CD4-positive, CD25-positive, alpha-beta regulatory T cell (primary cell): ENCODE data around the gene CCDC88C. TPM values are rescaled to one million over a fixed set of nuclear protein-coding genes. Genes with fewer than 3 reads are reported as not detected.

Source experiments
- ATAC-seq, 2 donors: fragments of 150-1000 bp; cut with Tn5 transposase; one replicate each; pipeline ENCODE4 v1.10.0; 2021; ENCODE audit warnings: low read depth in 2 of 2, moderate number of reproducible peaks in 2 of 2, moderate library complexity in 1 of 2
- DNase-seq, 3 donors: peaks; one replicate each; pipeline versions ENCODE4 v3.0.0 to v3.0.0-alpha.2; 2012 to 2022; ENCODE audit warnings: mixed read lengths in 1 of 3
- H3K27ac ChIP-seq: one replicate; pipeline ENCODE4 v1.7.0; 2013; ENCODE audit warnings: mild to moderate bottlenecking, low read length; ENCODE audit not compliant: insufficient read depth, poor library complexity, severe bottlenecking
- H3K27me3 ChIP-seq: one replicate; pipeline ENCODE4 v1.7.0; 2013; ENCODE audit warnings: low read length; ENCODE audit not compliant: control insufficient read depth, insufficient read depth
- H3K36me3 ChIP-seq: one replicate; pipeline ENCODE4 v1.7.0; 2013; ENCODE audit warnings: mild to moderate bottlenecking, low read length, moderate library complexity; ENCODE audit not compliant: control insufficient read depth, insufficient read depth
- H3K4me1 ChIP-seq: 2 replicates; pipeline ENCODE4 v1.7.0; 2013; ENCODE audit warnings: mild to moderate bottlenecking, low read length; ENCODE audit not compliant: insufficient read depth, control insufficient read depth, poor library complexity, severe bottlenecking
- H3K4me3 ChIP-seq: one replicate; pipeline ENCODE4 v1.7.0; 2013; ENCODE audit warnings: low read depth, mild to moderate bottlenecking, low read length, moderate library complexity
- H3K9me3 ChIP-seq, 2 experiments: 1 replicate in 1 of 2; 2 replicates in 1 of 2; pipeline ENCODE4 v1.7.0; 2013; ENCODE audit warnings: low read length in 2 of 2, mild to moderate bottlenecking in 1 of 2, moderate library complexity in 1 of 2; ENCODE audit not compliant: control insufficient read depth in 2 of 2
- H3K27ac Mint-ChIP-seq, 3 donors: one replicate each; pipeline ENCODE4 v1.8.0; 2020 to 2022; ENCODE audit warnings: mild to moderate bottlenecking in 3 of 3, mixed read lengths in 3 of 3, moderate library complexity in 2 of 3
- H3K27me3 Mint-ChIP-seq: one replicate; pipeline ENCODE4 v1.8.0; 2022; ENCODE audit warnings: mild to moderate bottlenecking, mixed read lengths
- H3K36me3 Mint-ChIP-seq: one replicate; pipeline ENCODE4 v1.8.0; 2020; ENCODE audit warnings: mixed read lengths
- H3K4me1 Mint-ChIP-seq, 4 donors: one replicate each; pipeline ENCODE4 v1.8.0; 2020 to 2022; ENCODE audit warnings: mixed read lengths in 4 of 4, mild to moderate bottlenecking in 1 of 4
- H3K4me3 Mint-ChIP-seq, 4 donors: one replicate each; pipeline ENCODE4 v1.8.0; 2020 to 2022; ENCODE audit warnings: mild to moderate bottlenecking in 4 of 4, mixed read lengths in 4 of 4, moderate library complexity in 3 of 4
- H3K9me3 Mint-ChIP-seq, 7 donors: one replicate each; pipeline ENCODE4 v1.8.0; 2020 to 2022; ENCODE audit warnings: mixed read lengths in 7 of 7, mild to moderate bottlenecking in 3 of 7, moderate library complexity in 2 of 7
- polyA plus RNA-seq, 4 donors: library from polyadenylated mRNA; unstranded; fragments of 300-500 nt; fragmentation: Illumina TruSeq; gene quantifications; one replicate each; pipeline ENCODE4 v1.2.3, GENCODE V29; 2021
- total RNA-seq: library from RNA; stranded (reverse); gene quantifications from one replicate; pipeline ENCODE4 v1.2.3, GENCODE V29; 2022

The CCDC88C gene
- total and polyA plus RNA-seq, 5 donors from 2014 or later: 25.9 to 466 (median 31.8) TPM

DNA sequence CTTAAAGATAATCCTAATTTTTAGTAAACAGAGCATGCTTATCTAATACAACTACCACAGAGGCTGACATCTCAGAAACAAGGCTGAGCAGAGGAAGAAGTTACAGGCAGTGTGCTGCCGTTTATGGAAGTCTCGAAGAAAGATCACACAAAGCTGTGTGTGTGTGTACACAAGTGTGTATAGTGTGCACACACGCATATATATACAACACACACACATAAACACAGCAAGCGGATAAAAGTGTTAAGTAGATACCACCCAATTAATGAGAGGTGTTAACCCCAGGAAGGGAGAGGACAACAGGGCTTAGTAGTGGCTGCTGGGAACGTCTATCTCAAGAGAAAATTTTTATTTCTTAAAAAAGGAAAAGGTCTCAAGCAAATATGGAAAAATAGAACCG, 15.3 kb downstream of the CCDC88C start:
- H3K4me1 ChIP-seq: peaks cover 97% of the 10 kb centered on the region
- Mint-ChIP-seq H3K4me1 (peaks cover 29 to 96% (median 70%) of the 10 kb centered on the region in 4 donors), H3K27ac (peak overlapping the region; percentile 90 to 95 (median 92)), H3K9me3 (peaks cover 0 to 1% (median 0%) of the 10 kb centered on the region in 7 donors), H3K4me3 (peak overlapping the region; percentile 78 to 99 (median 88)), H3K27me3 (no peaks in the 10 kb centered on the region), H3K36me3 (peaks cover 30% of the 10 kb centered on the region)
- ATAC-seq (no peak), DNase-seq (no peak)
- H3K36me3 ChIP-seq: peaks cover 17% of the 10 kb centered on the region
- H3K27me3 ChIP-seq: no peaks in the 10 kb centered on the region
- H3K4me3 ChIP-seq: peak overlapping the region; percentile 69
- H3K9me3 ChIP-seq: no peaks in the 10 kb centered on the region
- H3K27ac ChIP-seq: peak overlapping the region; percentile 96

DNA sequence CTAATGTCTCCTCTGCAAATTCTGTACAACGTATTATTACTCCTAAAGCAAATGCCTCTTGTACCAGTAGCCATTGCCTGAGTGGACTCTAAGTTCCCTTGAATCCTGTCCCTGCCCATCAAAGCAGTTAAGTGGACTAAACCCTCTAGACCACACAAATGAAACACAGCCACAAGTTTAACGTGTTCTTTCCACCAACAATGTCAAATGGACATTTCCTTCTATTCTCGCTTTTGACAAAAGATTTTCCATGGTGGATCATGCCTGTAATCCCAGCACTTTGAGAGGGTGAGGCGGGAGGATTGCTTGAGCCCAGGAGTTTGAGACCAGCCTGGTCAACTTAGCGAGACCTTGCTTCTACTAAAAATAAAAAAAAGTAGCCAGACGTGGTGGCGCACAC, 15.9 kb downstream of the CCDC88C start:
- ATAC-seq: no peak
- peaks cover 29 to 96% (median 70%) of the 10 kb centered on the region in 4 donors for H3K4me1 Mint-ChIP-seq
- Histone ChIP-seq H3K27me3 (no peaks in the 10 kb centered on the region), H3K4me1 (peaks cover 97% of the 10 kb centered on the region), H3K9me3 (no peaks in the 10 kb centered on the region), H3K27ac (peak overlapping the region; percentile 96), H3K4me3 (peak overlapping the region; percentile 69), H3K36me3 (peaks cover 13% of the 10 kb centered on the region)
- peak overlapping the region; percentile 78 to 99 (median 88) for H3K4me3 Mint-ChIP-seq
- peak overlapping the region; percentile 90 to 95 (median 92) for H3K27ac Mint-ChIP-seq
- H3K9me3 Mint-ChIP-seq: peaks cover 0 to 3% (median 0%) of the 10 kb centered on the region in 7 donors
- no peak for DNase-seq
- H3K27me3 Mint-ChIP-seq: no peaks in the 10 kb centered on the region
- peaks cover 26% of the 10 kb centered on the region for H3K36me3 Mint-ChIP-seq

DNA sequence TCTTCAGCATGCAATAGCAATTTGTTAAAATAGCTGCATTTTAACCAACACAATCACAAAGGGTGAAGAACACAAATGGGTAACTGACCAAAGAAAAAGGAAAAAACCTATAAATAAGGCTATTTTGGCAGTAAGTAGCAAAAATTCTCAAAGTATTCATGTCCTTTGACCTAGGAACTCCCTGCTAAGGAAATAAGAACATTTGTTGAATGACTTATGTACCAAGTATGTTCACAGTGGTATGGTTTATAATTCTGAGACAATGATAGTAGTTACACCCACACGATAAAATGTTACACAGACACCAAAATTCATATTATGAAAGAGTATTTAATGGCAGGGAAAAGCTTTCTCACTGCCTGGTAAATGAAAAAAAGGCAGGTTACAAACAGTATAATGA, 16.9 kb downstream of the CCDC88C start:
- H3K4me1 Mint-ChIP-seq: peaks cover 28 to 96% (median 70%) of the 10 kb centered on the region in 4 donors

DNA sequence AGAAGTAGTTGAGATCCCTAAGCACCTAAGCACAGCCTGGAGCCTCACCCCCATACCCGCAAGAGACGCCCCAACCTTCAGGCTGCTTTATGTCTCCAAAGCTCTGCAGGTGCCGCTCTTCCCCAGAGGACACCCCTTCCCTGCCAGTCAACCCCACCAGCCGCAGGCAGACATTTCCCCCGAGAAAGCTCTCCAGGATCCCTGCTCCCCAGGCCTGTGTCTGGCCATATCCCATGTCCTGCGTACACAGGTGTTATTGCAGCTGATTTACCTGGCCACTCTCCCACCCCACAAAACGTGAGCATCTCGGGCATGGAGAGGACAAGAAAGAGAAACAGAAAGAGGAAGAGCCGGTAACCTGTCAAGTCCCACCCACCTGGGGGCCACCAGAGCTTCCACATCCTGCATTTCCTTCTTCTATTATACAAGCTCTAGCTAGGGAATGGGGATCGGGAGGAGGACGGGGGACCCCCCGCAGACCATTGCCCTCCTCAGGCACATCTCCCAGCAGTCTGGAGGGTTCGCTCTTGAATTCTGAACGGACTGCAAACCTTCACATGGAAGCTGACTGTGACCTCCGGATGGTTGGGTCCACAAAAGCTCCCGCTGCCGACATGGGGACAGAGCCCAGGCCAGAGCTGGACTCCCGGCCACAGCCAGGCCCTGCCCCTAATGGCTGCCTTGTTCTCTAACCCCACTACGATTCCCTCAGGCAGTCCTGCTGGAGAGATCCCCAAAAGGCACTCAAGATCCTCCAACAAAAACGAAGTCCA, 17.6 kb downstream of the CCDC88C start:
- peak; percentile 36 to 74 (median 65) for DNase-seq

More for the DNA sequence above, 16.9 kb downstream of the CCDC88C start:
- no peak for DNase-seq
- H3K9me3 ChIP-seq: no peaks in the 10 kb centered on the region
- H3K27me3 ChIP-seq: no peaks in the 10 kb centered on the region
- peak overlapping the region; percentile 88 for H3K4me3 ChIP-seq
- H3K27ac ChIP-seq: peak overlapping the region; percentile 96
- peak overlapping the region; percentile 88 to 100 (median 98) for H3K4me3 Mint-ChIP-seq
- H3K27me3 Mint-ChIP-seq: no peaks in the 10 kb centered on the region
- peak overlapping the region; percentile 92 to 98 (median 96) for H3K27ac Mint-ChIP-seq
- H3K9me3 Mint-ChIP-seq: peaks cover 0 to 3% (median 0%) of the 10 kb centered on the region in 7 donors
- peaks cover 97% of the 10 kb centered on the region for H3K4me1 ChIP-seq
- peaks cover 24% of the 10 kb centered on the region for H3K36me3 Mint-ChIP-seq
- no peak for ATAC-seq
- peaks cover 12% of the 10 kb centered on the region for H3K36me3 ChIP-seq

DNA sequence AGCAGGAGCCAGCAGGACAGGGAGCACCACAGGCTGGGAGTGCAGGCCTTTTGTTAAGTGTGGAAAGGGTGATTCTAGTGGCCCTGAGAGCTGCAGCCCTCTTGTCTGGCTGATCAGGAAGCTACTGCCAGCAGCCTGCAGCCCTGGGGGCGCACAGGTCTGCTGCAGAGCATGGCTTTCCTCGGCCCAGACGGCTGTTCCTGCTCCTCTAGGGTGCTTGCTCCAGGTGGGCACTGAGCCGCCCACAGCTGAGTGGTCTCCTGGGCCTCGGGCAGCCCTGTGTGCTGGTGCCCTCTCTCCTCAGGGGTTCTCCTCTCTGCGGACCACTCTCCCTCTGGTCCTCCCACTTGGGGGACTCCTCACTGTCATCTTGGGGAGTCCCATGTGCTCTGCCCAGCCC, 18.9 kb downstream of the CCDC88C start:
- peak overlapping the region; percentile 74 to 98 (median 96) for H3K27ac Mint-ChIP-seq
- no peak for ATAC-seq
- H3K9me3 Mint-ChIP-seq: peaks cover 0 to 3% (median 0%) of the 10 kb centered on the region in 7 donors

More for the DNA sequence above, 17.6 kb downstream of the CCDC88C start:
- Histone ChIP-seq H3K36me3 (peaks cover 11% of the 10 kb centered on the region), H3K4me3 (peak overlapping the region; percentile 88), H3K27me3 (no peaks in the 10 kb centered on the region), H3K27ac (peak overlapping the region; percentile 96), H3K4me1 (peaks cover 97% of the 10 kb centered on the region), H3K9me3 (no peaks in the 10 kb centered on the region)
- Mint-ChIP-seq H3K27ac (peak overlapping the region; percentile 92 to 98 (median 96)), H3K4me1 (peaks cover 23 to 96% (median 71%) of the 10 kb centered on the region in 4 donors), H3K9me3 (peaks cover 0 to 3% (median 0%) of the 10 kb centered on the region in 7 donors), H3K27me3 (no peaks in the 10 kb centered on the region), H3K36me3 (peaks cover 21% of the 10 kb centered on the region), H3K4me3 (peak overlapping the region; percentile 88 to 100 (median 98))
- peak; percentile 36 to 47 for ATAC-seq

DNA sequence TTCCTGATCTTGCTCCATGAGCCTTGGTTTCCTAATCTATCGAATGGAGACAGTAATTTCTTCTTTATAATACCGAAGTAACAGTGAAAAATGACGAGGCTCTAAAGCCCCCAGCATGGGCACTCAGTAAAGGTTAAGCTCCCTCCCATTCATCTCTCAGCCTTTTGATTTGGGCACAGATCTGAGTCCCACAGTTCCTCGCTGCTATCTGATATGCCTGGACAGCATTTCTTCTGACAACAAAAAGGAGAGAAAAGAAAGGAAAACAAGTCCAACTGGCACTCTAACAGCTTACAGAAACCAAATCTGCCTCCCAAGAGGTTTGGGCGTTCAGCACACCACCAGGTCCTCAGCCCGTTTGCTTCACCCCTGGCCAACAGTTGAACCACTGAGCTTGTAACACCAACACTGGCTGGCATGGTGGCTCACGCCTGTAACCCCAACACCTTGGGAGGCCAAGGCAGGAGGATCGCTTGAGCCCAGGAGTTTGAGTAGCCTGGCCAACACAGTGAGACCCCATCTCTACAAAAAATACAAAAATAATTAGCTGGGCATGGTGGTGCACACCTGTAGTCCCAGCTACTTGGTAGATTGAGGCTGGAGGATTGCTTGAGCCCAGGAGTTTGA, 19.5 kb downstream of the CCDC88C start:
- Mint-ChIP-seq H3K4me1 (peaks cover 20 to 96% (median 75%) of the 10 kb centered on the region in 4 donors), H3K27me3 (no peaks in the 10 kb centered on the region), H3K27ac (peak overlapping the region; percentile 74 to 89 (median 88)), H3K4me3 (peak overlapping the region; percentile 88 to 100 (median 98)), H3K36me3 (peaks cover 26% of the 10 kb centered on the region), H3K9me3 (peaks cover 0 to 3% (median 0%) of the 10 kb centered on the region in 7 donors)
- peaks cover 18% of the 10 kb centered on the region for H3K36me3 ChIP-seq
- ATAC-seq: no peak
- no peak for DNase-seq
- H3K27me3 ChIP-seq: no peaks in the 10 kb centered on the region
- peak overlapping the region; percentile 80 for H3K4me3 ChIP-seq
- H3K4me1 ChIP-seq: peaks cover 97% of the 10 kb centered on the region
- H3K9me3 ChIP-seq: no peaks in the 10 kb centered on the region
- peak overlapping the region; percentile 96 for H3K27ac ChIP-seq

More for the DNA sequence above, 18.9 kb downstream of the CCDC88C start:
- Histone ChIP-seq H3K27me3 (no peaks in the 10 kb centered on the region), H3K4me1 (peaks cover 97% of the 10 kb centered on the region), H3K4me3 (peak overlapping the region; percentile 37), H3K36me3 (peaks cover 18% of the 10 kb centered on the region), H3K9me3 (no peaks in the 10 kb centered on the region), H3K27ac (peak overlapping the region; percentile 96)
- Mint-ChIP-seq H3K36me3 (peaks cover 27% of the 10 kb centered on the region), H3K4me1 (peaks cover 23 to 96% (median 73%) of the 10 kb centered on the region in 4 donors), H3K4me3 (peak overlapping the region; percentile 88 to 100 (median 98)), H3K27me3 (no peaks in the 10 kb centered on the region)
- no peak for DNase-seq

DNA sequence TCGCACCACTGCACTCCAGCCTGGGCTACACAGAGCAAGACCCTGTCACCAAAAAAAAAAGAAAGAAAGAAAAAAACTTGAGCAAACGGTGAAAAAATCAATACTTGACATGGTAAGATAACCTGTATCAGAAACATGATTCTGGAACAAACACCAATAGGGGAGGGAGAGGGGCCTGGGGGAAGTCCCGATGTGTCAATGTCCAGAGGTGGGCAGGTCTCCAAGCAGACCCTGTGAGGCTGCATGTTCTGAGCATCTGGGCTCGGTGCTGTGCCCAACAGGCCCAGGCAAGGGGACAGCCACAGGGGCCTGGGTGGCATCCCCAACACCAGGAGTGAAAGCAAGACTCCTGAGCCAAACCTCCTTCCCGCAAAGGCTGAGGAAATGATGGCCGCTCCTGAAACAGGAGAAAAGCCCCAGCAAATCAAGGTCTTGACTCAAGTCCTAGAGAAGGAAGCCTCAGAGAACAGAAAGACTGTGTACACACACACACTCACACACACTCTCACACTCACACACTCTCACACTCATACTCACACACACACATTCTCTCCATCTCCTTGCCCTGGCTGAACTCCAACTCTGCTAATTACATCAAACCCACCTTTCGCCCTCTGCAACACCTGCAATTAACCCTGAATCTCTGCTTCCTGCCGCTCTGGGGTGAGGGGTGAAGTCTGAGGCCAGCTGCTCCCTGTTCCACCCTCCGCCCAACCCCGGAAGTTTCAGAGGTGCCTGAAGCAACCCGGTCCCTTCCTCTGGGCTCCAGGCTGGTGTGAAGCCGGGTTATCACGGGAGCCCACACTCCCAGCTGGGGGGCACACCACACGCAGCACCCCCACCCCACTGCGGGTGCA, 20.4 kb downstream of the CCDC88C start:
- peaks cover 12 to 96% (median 72%) of the 10 kb centered on the region in 4 donors for H3K4me1 Mint-ChIP-seq
- ATAC-seq: peak; percentile 80 to 81
- peaks cover 0 to 3% (median 0%) of the 10 kb centered on the region in 7 donors for H3K9me3 Mint-ChIP-seq
- peaks cover 18% of the 10 kb centered on the region for H3K36me3 ChIP-seq
- H3K4me1 ChIP-seq: peaks cover 97% of the 10 kb centered on the region
- H3K4me3 ChIP-seq: peak overlapping the region; percentile 80
- peak; percentile 47 to 87 (median 72) for DNase-seq
- H3K36me3 Mint-ChIP-seq: peaks cover 23% of the 10 kb centered on the region
- no peaks in the 10 kb centered on the region for H3K9me3 ChIP-seq
- no peaks in the 10 kb centered on the region for H3K27me3 ChIP-seq
- peak overlapping the region; percentile 88 to 99 (median 98) for H3K4me3 Mint-ChIP-seq
- H3K27ac ChIP-seq: peak overlapping the region; percentile 96
- no peaks in the 10 kb centered on the region for H3K27me3 Mint-ChIP-seq
- peak overlapping the region; percentile 74 to 89 (median 88) for H3K27ac Mint-ChIP-seq
